Loucy (cell line): Measurements from ENCODE around the gene NMNAT2.

Experiments
- CTCF ChIP-seq: fragments of 200-600 bp; sonication (generic); conservative IDR thresholded peaks from 2 replicates; pipeline ENCODE4 v1.5.1; 2014; ENCODE audit warnings: mild to moderate bottlenecking, antibody characterized with exemption, low read length
- EZH2phosphoT487 ChIP-seq: fragments of 200-600 bp; IDR thresholded peaks from 2 replicates; pipeline ENCODE4 v1.6.1; 2018; ENCODE audit warnings: antibody characterized with exemption, mild to moderate bottlenecking, moderate library complexity, borderline replicate concordance

DNA sequence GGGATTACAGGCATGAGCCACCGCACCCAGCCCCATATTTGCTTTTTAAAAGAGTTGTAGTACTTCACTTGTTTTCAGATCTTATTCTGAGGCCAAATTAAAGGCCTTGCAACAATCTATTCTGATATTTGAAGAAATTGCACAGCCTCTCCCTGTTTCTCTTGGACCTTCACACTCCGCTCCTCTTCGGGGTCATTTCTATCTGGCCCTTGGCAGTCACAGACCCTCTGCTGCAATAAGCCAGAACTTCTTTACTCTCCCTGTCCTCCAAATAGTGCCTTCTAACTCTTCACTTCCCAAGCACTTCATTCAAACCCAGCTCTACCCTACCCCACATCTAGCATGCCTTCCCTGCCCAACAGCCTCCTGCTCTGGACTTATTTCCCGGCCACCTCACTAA lies 121.4 kb downstream of the NMNAT2 start:
- TF ChIP-seq CTCF: no peak
- no peak for TF ChIP-seq EZH2phosphoT487
